Body of pancreas (tissue), 4 donors: ENCODE measurements around the gene UCN3. TPM values are rescaled to one million over a fixed set of nuclear protein-coding genes. Genes with fewer than 3 reads are reported as not detected.

Experiments
- ATAC-seq: fragments of 150-250 bp; one replicate; pipeline ENCODE4 v1.9.1; 2016
- DNase-seq, 4 donors: peaks; one replicate each; pipeline ENCODE4 v3.0.0-alpha.2; 2019
- H3K27ac ChIP-seq, 4 donors: fragments of 200-600 bp; sonication (generic); 1 replicate in 3 of 4; 2 replicates in 1 of 4; pipeline versions ENCODE4 v1.5.1 to v1.6.1; 2016 to 2019; ENCODE audit warnings: mild to moderate bottlenecking in 1 of 4, mixed read lengths in 1 of 4, moderate library complexity in 1 of 4
- H3K27me3 ChIP-seq, 2 donors: fragments of 200-600 bp; sonication (generic); one replicate each; pipeline ENCODE4 v1.6.0; 2016; ENCODE audit warnings: mild to moderate bottlenecking in 1 of 2
- H3K36me3 ChIP-seq, 2 donors: fragments of 200-600 bp; sonication (generic); replicated peaks in 1 of 2; 2 replicates each; pipeline ENCODE4 v1.5.1; 2016; ENCODE audit warnings: low read depth in 2 of 2; ENCODE audit not compliant: insufficient read depth in 1 of 2
- H3K4me1 ChIP-seq: fragments of 200-600 bp; sonication (generic); one replicate; pipeline ENCODE4 v1.6.0; 2016
- H3K4me3 ChIP-seq, 2 donors: fragments of 200-600 bp; sonication (generic); 1 replicate in 1 of 2; 2 replicates in 1 of 2; pipeline ENCODE4 v1.5.1; 2016 to 2019
- H3K9me3 ChIP-seq, 3 donors: fragments of 200-600 bp; sonication (generic); 1 replicate in 2 of 3; 2 replicates in 1 of 3; pipeline ENCODE4 v1.5.1; 2016
- CTCF ChIP-seq, 7 experiments: fragments of 450-650 bp in 4 of 7; fragments of 200-600 bp in 3 of 7; sonication (generic) in 3 of 7; IDR thresholded peaks; one replicate each; pipeline ENCODE4 v1.5.1; 2016 to 2019; ENCODE audit warnings: antibody characterized with exemption in 7 of 7
- POLR2A ChIP-seq, 3 donors: fragments of 450-650 bp; IDR thresholded peaks; one replicate each; pipeline ENCODE4 v1.6.1; 2016; ENCODE audit warnings: antibody characterized with exemption in 3 of 3, mild to moderate bottlenecking in 2 of 3
- WGBS, 2 donors: methylation state at CpG; one replicate each; pipeline ENCODE4 v1.1.5; 2017; 5-methylcytosine and 5-hydroxymethylcytosine counted together
- intact Hi-C: fragments of 100-400 bp; cut with DNase I; formaldehyde crosslinking; loops from one replicate; pipeline ENCODE4 v1.15.1; 2023
- total RNA-seq, 2 donors: library from RNA; depleted of rRNA; stranded (reverse); fragments of >200 nt; gene quantifications; one replicate each; pipeline ENCODE4 v1.1.0, GENCODE V29; 2016

The UCN3 gene
- total RNA-seq, 2 donors from 2014 or later = 1.0 TPM; not detected in 1

GRCh38 chr10:5385224-5385623 lies 20.5 kb downstream of the UCN3 start:
- no peak overlapping the region for H3K27ac ChIP-seq
- ATAC-seq = no peak
- intact Hi-C loops = no loop called here
- no peak for DNase-seq
- H3K4me1 ChIP-seq = peaks cover 13% of the 10 kb centered on the region
- TF ChIP-seq CTCF (IDR thresholded peaks at IDR 0.05) (no peak), POLR2A (IDR thresholded peaks at IDR 0.05) (no peak)
- H3K36me3 ChIP-seq = no peaks in the 10 kb centered on the region
- no peaks in the 10 kb centered on the region for H3K9me3 ChIP-seq
- no peak overlapping the region for H3K4me3 ChIP-seq
- 66 to 93% methylated on average over 2 of the region's 2 CpGs for WGBS, 2 donors
- no peaks in the 10 kb centered on the region for H3K27me3 ChIP-seq

GRCh38 chr10:5387169-5387568 lies 22.4 kb downstream of the UCN3 start:
- Histone ChIP-seq H3K9me3 (peaks cover 0 to 6% (median 0%) of the 10 kb centered on the region in 3 donors), H3K4me1 (peaks cover 13% of the 10 kb centered on the region), H3K27me3 (no peaks in the 10 kb centered on the region), H3K4me3 (no peak overlapping the region), H3K27ac (no peak overlapping the region), H3K36me3 (no peaks in the 10 kb centered on the region)
- ATAC-seq (no peak), DNase-seq (no peak)
- no peak for TF ChIP-seq CTCF (IDR thresholded peaks at IDR 0.05)
- no peak for TF ChIP-seq POLR2A (IDR thresholded peaks at IDR 0.05)
- 86 to 93% methylated on average over 5 of the region's 5 CpGs for WGBS, 2 donors
- intact Hi-C loops = no loop called here

GRCh38 chr10:5390607-5391205 lies 25.9 kb downstream of the UCN3 start:
- Histone ChIP-seq H3K36me3 (no peaks in the 10 kb centered on the region), H3K4me1 (no peaks in the 10 kb centered on the region), H3K9me3 (peaks cover 0 to 6% (median 0%) of the 10 kb centered on the region in 3 donors), H3K27me3 (no peaks in the 10 kb centered on the region), H3K4me3 (no peak overlapping the region), H3K27ac (no peak overlapping the region)
- ATAC-seq (no peak), DNase-seq (no peak)
- TF ChIP-seq POLR2A (IDR thresholded peaks at IDR 0.05) (no peak), CTCF (IDR thresholded peaks at IDR 0.05) (no peak)
- 88 to 97% methylated on average over 1 of the region's 1 CpG for WGBS, 2 donors
- intact Hi-C loops = no loop called here

GRCh38 chr10:5391790-5392189 lies 27.0 kb downstream of the UCN3 start:
- no peak for TF ChIP-seq CTCF (IDR thresholded peaks at IDR 0.05)
- intact Hi-C loops = no loop called here
- Histone ChIP-seq H3K36me3 (no peaks in the 10 kb centered on the region), H3K4me1 (no peaks in the 10 kb centered on the region), H3K27ac (no peak overlapping the region), H3K9me3 (peaks cover 0 to 6% (median 0%) of the 10 kb centered on the region in 3 donors), H3K27me3 (no peaks in the 10 kb centered on the region), H3K4me3 (no peak overlapping the region)
- WGBS, 2 donors = 87 to 91% methylated on average over 3 of the region's 3 CpGs
- no peak for DNase-seq
- no peak for ATAC-seq

- intact Hi-C loops = no loop called here
- Histone ChIP-seq H3K27ac (no peak overlapping the region), H3K27me3 (no peaks in the 10 kb centered on the region), H3K4me1 (no peaks in the 10 kb centered on the region), H3K9me3 (peaks cover 0 to 6% (median 0%) of the 10 kb centered on the region in 3 donors), H3K36me3 (no peaks in the 10 kb centered on the region), H3K4me3 (no peak overlapping the region)
- TF ChIP-seq CTCF (IDR thresholded peaks at IDR 0.05) (no peak), POLR2A (IDR thresholded peaks at IDR 0.05) (no peak)
- DNase-seq (no peak), ATAC-seq (no peak)
- 88 to 89% methylated on average over 13 to 14 of the region's 14 CpGs for WGBS, 2 donors
Measured at GRCh38 chr10:5393529-5393928, 28.8 kb downstream of the UCN3 start.
